VCaP (cell line): ENCODE measurements around the gene HAVCR1.
"Not testable (repeated sequence)": the region's sequence is repeated elsewhere in the genome, so short reads cannot be mapped to it uniquely, and the experiment has no call there.

Source experiments
- H3K27ac ChIP-seq: fragments of 450-650 bp; 2 replicates; pipeline ENCODE4 v1.5.1; 2017
- TF ChIP-seq, protein P1 (sequence below): fragments of 450-650 bp; conservative IDR thresholded peaks from 2 replicates; pipeline ENCODE4 v1.5.1; 2017; ENCODE audit warnings: mild to moderate bottlenecking, moderate library complexity

HAVCR1 gene

DNA sequence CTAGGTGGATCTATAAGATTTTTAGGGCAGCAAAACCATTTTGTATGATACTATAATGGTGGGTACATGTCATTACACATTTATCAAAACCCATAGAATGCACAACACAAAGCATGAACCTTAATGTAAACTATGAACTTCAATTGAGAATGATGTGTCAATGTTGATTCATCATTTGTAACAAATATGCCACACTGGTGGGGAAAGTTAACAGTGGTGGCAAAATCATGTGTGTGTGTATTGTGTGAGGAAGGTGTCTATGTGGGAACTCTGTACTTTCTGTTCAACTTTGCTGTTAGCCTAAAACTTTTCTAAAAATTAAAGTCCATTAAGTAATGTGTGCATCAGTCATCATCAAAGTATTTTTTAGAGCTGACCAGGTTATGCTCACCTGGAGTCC lies 38.9 kb downstream of the HAVCR1 start:
- H3K27ac ChIP-seq, result peak overlapping the region; percentile 98; the same call in 1 of the 2 replicates
- TF ChIP-seq, protein P1, sequence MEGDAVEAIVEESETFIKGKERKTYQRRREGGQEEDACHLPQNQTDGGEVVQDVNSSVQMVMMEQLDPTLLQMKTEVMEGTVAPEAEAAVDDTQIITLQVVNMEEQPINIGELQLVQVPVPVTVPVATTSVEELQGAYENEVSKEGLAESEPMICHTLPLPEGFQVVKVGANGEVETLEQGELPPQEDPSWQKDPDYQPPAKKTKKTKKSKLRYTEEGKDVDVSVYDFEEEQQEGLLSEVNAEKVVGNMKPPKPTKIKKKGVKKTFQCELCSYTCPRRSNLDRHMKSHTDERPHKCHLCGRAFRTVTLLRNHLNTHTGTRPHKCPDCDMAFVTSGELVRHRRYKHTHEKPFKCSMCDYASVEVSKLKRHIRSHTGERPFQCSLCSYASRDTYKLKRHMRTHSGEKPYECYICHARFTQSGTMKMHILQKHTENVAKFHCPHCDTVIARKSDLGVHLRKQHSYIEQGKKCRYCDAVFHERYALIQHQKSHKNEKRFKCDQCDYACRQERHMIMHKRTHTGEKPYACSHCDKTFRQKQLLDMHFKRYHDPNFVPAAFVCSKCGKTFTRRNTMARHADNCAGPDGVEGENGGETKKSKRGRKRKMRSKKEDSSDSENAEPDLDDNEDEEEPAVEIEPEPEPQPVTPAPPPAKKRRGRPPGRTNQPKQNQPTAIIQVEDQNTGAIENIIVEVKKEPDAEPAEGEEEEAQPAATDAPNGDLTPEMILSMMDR, result no peak

DNA sequence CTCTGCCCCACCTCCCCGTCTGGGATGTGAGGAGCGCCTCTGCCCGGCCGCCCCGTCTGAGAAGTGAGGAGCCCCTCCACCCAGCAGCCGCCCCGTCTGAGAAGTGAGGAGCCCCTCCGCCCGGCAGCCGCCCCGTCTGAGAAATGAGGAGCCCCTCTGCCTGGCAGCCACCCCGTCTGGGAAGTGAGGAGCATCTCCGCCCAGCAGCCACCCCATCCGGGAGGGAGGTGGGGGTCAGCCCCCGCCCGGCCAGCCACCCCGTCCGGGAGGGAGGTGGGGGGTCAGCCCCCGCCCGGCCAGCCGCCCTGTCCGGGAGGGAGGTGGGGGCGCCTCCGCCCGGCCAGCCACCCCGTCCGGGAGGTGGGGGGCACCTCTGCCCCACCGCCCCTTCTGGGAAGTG lies 44.8 kb downstream of the HAVCR1 start:
- H3K27ac ChIP-seq, result not testable (repeated sequence)

DNA sequence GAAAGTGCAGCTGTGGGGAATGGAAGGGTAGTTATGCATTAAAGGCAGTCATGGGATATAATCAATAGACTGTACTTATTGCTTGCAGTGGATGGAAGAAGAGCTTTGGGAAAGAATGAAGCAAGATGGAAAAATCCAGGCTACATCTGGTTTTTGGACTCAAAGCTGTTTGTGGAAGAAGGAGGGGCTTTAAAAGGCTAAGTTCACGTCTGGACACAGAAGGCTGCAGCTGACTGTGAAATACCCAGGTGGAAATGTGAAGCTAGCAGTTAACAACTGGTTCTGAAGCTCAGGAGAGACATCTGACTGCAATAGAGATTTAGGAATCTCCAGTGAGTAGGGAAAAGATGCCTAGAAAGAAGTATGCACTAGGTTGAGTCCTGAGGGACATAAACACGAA lies 52.7 kb downstream of the HAVCR1 start:
- H3K27ac ChIP-seq, result no peak overlapping the region
- TF ChIP-seq, protein P1, result no peak

DNA sequence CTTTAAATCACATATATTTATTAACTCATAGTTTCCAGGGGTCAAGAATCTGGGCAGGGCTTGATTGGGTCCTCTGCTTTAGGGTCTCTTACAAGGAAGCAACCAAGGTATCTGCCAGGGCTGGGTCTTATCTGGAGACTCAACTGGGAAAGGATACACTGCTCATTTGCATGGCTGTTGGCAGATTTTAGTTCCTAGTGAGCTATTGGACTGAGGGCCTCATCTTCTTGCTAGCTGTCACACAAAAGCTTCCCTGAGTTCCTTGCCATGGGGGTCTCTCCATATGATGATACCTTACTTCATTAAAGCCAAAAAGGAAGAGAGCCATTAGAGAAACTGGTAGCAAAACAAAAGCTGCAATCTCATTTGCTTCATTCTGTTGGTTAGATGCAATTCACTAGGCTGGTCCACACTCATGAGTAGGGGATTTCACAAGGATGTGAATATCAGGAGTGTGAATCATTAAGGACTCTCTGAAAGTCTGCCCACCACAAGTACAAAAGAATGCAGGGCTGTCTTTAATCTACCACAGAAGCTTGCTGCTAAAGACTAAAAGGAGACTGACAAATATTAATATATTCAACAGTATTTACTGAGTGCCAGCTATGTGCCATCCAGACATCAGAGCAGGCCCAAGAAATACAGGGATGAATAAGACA lies 53.9 kb downstream of the HAVCR1 start:
- no peak overlapping the region for H3K27ac ChIP-seq
- TF ChIP-seq, protein P1, result no peak

DNA sequence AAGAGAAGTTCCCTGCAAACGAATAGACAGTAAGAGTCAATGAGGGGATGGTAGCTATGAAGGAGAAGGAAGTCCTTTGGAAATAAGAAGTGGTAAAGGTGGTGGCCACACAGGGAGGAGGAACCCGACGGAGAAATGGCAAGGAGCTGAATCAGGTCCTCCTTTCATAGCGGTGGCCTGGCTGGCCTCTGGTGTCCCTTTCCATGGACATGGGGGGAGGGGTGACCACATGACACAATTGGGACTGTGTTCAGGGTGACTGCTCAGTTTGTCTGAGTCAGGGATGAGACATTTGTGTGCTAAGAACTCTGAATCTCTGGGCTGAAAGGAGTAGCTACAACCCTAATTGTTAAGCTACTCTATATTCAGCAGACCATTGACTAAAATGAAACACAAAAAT lies 67.2 kb downstream of the HAVCR1 start:
- no peak overlapping the region for H3K27ac ChIP-seq
- TF ChIP-seq, protein P1, result no peak

DNA sequence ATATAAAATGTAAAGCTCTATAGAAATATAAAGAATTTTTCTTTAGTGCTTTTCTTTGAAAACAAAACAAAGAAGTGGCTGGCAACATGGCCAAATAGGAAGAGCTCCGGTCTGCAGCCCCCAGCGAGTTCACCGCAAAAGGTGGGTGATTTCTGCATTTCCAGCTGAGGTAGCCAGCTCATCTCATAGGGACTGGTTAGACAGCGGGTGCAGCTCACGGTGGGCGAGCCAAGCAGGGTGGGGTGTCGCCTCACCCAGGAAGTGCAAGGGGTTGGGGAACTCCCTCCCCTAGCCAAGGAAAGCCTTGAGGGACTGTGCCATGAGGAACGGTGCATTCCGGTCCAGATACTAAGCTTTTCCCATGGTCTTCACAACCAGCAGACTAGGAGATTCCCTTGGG lies 74.9 kb downstream of the HAVCR1 start:
- TF ChIP-seq, protein P1, result no peak
- H3K27ac ChIP-seq, result no peak overlapping the region

DNA sequence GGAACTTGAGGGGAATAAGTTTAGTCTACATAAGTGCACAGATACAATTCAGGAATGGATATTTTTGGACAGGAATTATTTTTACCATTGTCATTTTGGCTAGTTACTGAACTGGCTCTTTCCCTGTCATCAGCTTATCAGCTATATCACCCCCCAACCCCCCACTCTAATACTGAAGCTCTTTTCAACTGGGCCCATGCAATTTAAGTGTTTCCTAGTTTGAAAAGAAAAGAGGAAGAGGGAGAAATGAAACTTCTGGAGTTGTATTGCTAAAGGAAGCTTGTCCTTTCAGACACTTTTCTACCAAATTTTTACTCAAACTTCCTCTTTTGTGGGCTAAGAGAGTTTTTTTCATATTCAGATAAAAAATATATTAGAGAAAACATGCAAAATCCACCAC lies 77.4 kb downstream of the HAVCR1 start:
- TF ChIP-seq, protein P1, result no peak
- H3K27ac ChIP-seq, result no peak overlapping the region
